ENCODE data around the gene RGS6. TPM values are rescaled to one million over a fixed set of nuclear protein-coding genes. Genes with fewer than 3 reads are reported as not detected.

Gene RGS6
- total RNA-seq, 1 donor from 2014 or later, result 4.9 TPM

DNA sequence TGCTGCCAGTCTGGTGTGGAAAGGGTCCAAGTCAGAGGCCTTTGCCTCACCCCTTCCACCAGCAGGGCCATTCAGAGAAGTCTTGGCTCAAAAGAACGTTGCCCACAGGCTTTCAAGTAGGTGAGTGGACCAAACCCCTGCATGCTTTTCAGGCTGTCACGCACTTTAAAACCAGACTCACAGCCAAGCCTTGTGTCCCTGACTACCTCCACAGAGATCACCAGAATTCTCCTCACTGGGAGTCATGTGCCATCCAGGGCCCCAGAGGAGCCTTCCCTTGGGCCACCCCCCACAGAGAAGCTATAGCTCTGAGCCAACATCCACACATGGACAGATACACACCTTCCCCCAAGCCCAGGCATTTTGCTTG lies 678.6 kb downstream of the RGS6 start:
- DNase-seq (ENCODE audit: low spot score in 2 of 2) (no peak), FAIRE-seq (no peak)

DNA sequence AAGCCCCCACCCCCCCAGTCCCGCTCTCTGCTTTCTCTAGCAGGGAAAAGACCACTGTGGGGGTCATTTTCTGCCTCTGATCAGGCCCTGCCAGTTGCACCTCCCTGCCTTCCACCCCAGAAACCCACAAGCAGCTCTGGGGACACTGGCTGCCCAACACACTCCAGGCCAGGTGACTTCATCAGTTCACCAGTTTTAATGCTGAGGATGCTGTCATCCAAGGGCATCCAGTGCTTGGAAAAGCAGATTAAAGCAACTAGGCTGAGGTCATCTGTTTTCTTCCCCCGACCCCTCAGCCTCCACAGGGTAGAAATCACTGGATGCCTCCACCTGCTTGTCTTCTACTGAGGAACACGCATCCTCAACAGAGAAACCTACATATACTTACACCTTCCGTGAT lies 679.3 kb downstream of the RGS6 start:
- FAIRE-seq (no peak), DNase-seq (ENCODE audit: low spot score in 2 of 2) (no peak)

DNA sequence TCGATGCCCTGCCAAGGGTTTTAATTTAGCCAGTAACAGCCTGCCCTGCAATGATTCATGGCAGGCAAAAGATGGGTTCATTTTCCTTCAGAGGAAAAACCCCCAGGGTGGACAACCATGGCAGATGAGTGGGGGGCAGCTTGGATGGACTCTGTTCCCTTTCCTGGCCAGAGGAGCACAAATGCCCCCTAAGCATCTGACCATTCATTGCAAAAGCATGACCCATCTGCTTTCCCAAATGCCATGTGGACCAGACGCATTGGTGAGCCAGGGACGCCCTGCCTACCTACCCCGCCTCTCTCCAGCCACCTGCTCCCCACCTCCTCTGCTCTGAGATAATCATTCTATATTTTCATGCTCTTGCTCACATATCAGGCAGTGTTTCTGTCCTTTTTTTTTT lies 679.8 kb downstream of the RGS6 start:
- DNase-seq (ENCODE audit: low spot score in 2 of 2) (no peak), FAIRE-seq (no peak)

- DNase-seq (ENCODE audit: low spot score in 2 of 2) (no peak), FAIRE-seq (no peak)
Observed at GRCh38 chr14:72613231-72613974, 681.2 kb downstream of the RGS6 start.

GRCh38 chr14:72613975-72614319 lies 681.7 kb downstream of the RGS6 start:
- no peak for DNase-seq (ENCODE audit: low spot score in 2 of 2)
- FAIRE-seq, result no peak

- FAIRE-seq (no peak), DNase-seq (ENCODE audit: low spot score in 2 of 2) (no peak)
Observed at GRCh38 chr14:72614365-72614764, 682.1 kb downstream of the RGS6 start.

DNA sequence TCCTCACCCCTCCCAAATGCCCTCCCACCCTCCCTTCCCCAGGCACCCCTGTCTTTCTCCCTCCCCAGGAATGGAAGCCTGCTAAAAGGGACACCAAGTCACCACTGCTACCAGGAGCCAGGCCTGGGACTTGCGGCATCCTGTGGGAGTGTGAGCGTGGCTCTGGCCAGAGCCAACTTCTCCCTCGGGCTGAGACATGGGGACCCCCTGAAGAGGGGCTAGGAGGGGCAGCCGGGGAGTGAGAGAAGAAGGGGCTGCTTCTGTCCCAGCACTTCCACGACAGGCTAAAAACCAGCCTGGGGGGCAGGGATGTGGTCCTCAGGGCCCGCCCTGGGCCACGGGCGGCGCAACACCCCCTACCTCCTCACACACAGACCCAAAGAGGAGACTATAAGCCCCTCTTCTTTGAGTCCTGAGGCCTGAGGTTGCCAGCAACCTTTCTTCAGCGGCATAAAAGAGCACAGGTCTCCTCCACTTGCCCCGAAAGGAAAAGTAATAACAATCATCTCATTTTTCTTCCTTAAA lies 682.7 kb downstream of the RGS6 start:
- FAIRE-seq, result no peak
- DNase-seq (ENCODE audit: low spot score in 2 of 2), result no peak

- FAIRE-seq, result no peak
- DNase-seq (ENCODE audit: low spot score in 2 of 2), result no peak
Observed at GRCh38 chr14:72615451-72616121, 683.4 kb downstream of the RGS6 start.

Small RNA genes lying within 50 kb of the gene (small RNA-seq; reads per million reads assigned to genes)
- gene MIR7843, result not detected
- gene RF00019, result not detected
